GM12878 (cell line): ENCODE measurements around the gene SLC35C1.

ENCODE experiments used
- CTCF ChIP-seq, 3 experiments: IDR thresholded peaks in 2 of 3; conservative IDR thresholded peaks in 1 of 3; 2 replicates each; pipeline ENCODE4 v1.5.1; 2011; ENCODE audit warnings: low read depth in 3 of 3, low read length in 3 of 3, mild to moderate bottlenecking in 3 of 3, control low read depth in 2 of 3, moderate library complexity in 2 of 3, inconsistent platforms in 1 of 3, mixed read lengths in 1 of 3; ENCODE audit not compliant: control insufficient read depth in 2 of 3, insufficient read depth in 1 of 3; ENCODE audit errors: extremely low read depth in 1 of 3
- ELK1 ChIP-seq: IDR thresholded peaks from 2 replicates; pipeline ENCODE4 v1.6.1; 2012; ENCODE audit warnings: low read depth, low read length, improper control_type of control experiment
- GABPA ChIP-seq: IDR thresholded peaks from 2 replicates; pipeline ENCODE4 v1.6.1; 2014; ENCODE audit warnings: antibody characterized with exemption, low read depth, mild to moderate bottlenecking, inconsistent platforms
- HDAC2 ChIP-seq: fragments of 200-600 bp; sonication (generic); IDR thresholded peaks from 2 replicates; pipeline ENCODE4 v1.6.1; 2017
- NFYB ChIP-seq: IDR thresholded peaks from 2 replicates; pipeline ENCODE4 v1.6.1; 2011; ENCODE audit warnings: low read depth, mild to moderate bottlenecking, low read length, improper control_type of control experiment, moderate library complexity; ENCODE audit not compliant: insufficient read depth
- POLR2A ChIP-seq: IDR thresholded peaks from 2 replicates; pipeline ENCODE4 v1.6.1; 2011; ENCODE audit warnings: low read depth, mild to moderate bottlenecking, low read length
- RCOR1 ChIP-seq: conservative IDR thresholded peaks from 2 replicates; pipeline ENCODE4 v1.6.1; 2012; ENCODE audit warnings: low read depth, low read length, improper control_type of control experiment
- RELA ChIP-seq: fragments of 450-650 bp; IDR thresholded peaks from 2 replicates; pipeline ENCODE4 v1.8.0; 2014; ENCODE audit warnings: borderline replicate concordance; ENCODE audit not compliant: partially characterized antibody
- TF ChIP-seq, protein P1 (sequence below): fragments of 450-650 bp; formaldehyde crosslinking; IDR thresholded peaks from 2 replicates; pipeline ENCODE4 v1.4.0; 2022; ENCODE audit warnings: mild to moderate bottlenecking, moderate library complexity

GRCh38 chr11:45777127-45777969 lies 27.6 kb upstream of the SLC35C1 start:
- TF ChIP-seq, protein P1, sequence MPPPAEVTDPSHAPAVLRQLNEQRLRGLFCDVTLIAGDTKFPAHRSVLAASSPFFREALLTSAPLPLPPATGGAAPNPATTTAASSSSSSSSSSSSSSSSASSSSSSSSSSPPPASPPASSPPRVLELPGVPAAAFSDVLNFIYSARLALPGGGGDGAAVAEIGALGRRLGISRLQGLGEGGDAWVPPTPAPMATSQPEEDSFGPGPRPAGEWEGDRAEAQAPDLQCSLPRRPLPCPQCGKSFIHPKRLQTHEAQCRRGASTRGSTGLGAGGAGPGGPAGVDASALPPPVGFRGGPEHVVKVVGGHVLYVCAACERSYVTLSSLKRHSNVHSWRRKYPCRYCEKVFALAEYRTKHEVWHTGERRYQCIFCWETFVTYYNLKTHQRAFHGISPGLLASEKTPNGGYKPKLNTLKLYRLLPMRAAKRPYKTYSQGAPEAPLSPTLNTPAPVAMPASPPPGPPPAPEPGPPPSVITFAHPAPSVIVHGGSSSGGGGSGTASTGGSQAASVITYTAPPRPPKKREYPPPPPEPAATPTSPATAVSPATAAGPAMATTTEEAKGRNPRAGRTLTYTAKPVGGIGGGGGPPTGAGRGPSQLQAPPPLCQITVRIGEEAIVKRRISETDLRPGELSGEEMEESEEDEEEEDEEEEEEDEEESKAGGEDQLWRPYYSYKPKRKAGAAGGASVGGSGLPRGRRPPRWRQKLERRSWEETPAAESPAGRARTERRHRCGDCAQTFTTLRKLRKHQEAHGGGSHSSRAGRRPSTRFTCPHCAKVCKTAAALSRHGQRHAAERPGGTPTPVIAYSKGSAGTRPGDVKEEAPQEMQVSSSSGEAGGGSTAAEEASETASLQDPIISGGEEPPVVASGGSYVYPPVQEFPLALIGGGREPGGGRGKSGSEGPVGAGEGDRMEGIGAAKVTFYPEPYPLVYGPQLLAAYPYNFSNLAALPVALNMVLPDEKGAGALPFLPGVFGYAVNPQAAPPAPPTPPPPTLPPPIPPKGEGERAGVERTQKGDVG (CRISPR knock-in tag), result no peak
- no peak for TF ChIP-seq CTCF (IDR thresholded peaks at IDR 0.05 in 2 of 3, conservative IDR thresholded peaks at IDR 0.05 in 1 of 3; ENCODE audit: control insufficient read depth in 2 of 3, extremely low read depth in 1 of 3, insufficient read depth in 1 of 3, low read depth in 3 of 3, low read length in 3 of 3)
- no peak for TF ChIP-seq RELA
- TF ChIP-seq POLR2A, result no peak
- TF ChIP-seq GABPA, result no peak
- no peak for TF ChIP-seq NFYB
- no peak for TF ChIP-seq RCOR1
- TF ChIP-seq HDAC2, result no peak
- TF ChIP-seq ELK1, result no peak
